ENCODE data around the gene WDR47.

WDR47 gene

DNA sequence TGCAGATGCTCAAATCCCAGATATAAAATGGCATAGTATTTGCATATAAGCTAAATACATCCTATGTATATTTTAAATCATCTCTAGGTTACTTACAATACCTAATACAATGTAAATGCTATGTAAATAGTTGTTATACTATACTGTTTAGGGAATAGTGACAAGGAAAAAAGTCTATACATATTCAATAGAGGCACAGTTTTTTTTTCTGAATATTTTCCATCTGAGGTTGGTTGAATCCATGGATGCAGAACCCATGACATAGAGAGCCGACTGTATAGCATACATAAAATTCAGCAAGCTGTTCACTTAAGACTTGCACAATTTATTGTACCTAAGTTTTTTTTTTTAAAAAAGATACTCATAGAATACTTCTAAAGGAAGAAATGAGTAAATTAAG is 27.4 kb upstream of the WDR47 start:
- Histone ChIP-seq H3K4ac (ENCODE audit: low read length) (no peak overlapping the region), H2BK12ac (ENCODE audit: low read length) (no peak overlapping the region), H3K9me3 (replicated peaks in 1 of 2; ENCODE audit: control insufficient read depth in 2 of 2, insufficient read depth in 1 of 2, low read depth in 1 of 2, low read length in 2 of 2) (no peaks in the 10 kb centered on the region), H3K4me3 (ENCODE audit: low read length in 2 of 2) (no peak overlapping the region), H3K4me2 (ENCODE audit: insufficient read depth, low read length, poor library complexity, severe bottlenecking) (no peak overlapping the region), H3K23ac (ENCODE audit: low read depth, low read length, poor library complexity) (no peak overlapping the region), H3K27ac (replicated peaks; ENCODE audit: low read length) (no peak overlapping the region), H3K36me3 (replicated peaks in 1 of 2; ENCODE audit: control insufficient read depth in 2 of 2, insufficient read depth in 2 of 2, low read length in 2 of 2) (peaks cover 2 to 39% of the 10 kb centered on the region in 2 donors), H2BK120ac (ENCODE audit: low read depth, low read length) (no peak overlapping the region), H4K8ac (ENCODE audit: low read depth, low read length) (no peak overlapping the region), H3K14ac (ENCODE audit: low read length) (no peak overlapping the region), H3K18ac (ENCODE audit: low read length) (no peak overlapping the region), H2BK5ac (ENCODE audit: low read length) (no peak overlapping the region), H3K79me1 (ENCODE audit: low read depth, low read length) (peaks cover 5% of the 10 kb centered on the region), H2AK5ac (ENCODE audit: low read depth, low read length) (no peak overlapping the region), H3K4me1 (ENCODE audit: control insufficient read depth in 2 of 2, insufficient read depth in 1 of 2, low read depth in 1 of 2, low read length in 2 of 2) (no peaks in the 10 kb centered on the region), H3K9ac (ENCODE audit: low read depth, low read length, poor library complexity) (no peak overlapping the region), H2BK15ac (ENCODE audit: low read length) (no peak overlapping the region), H4K91ac (ENCODE audit: low read depth, low read length, poor library complexity) (no peak overlapping the region), H3K27me3 (ENCODE audit: control insufficient read depth in 3 of 3, insufficient read depth in 3 of 3, low read depth in 1 of 3, low read length in 3 of 3) (no peaks in the 10 kb centered on the region), H2AFZ (ENCODE audit: low read length) (no peak overlapping the region)
- WGBS, 2 donors (ENCODE audit: extremely low coverage in 2 of 2, insufficient read length in 2 of 2, insufficient replicate concordance in 1 of 2): no CpG with 5 or more reads among the region's 1 CpG
- no peak for DNase-seq (ENCODE audit: low spot score)

- no peaks in the 10 kb centered on the region for H3K27me3 ChIP-seq (ENCODE audit: control insufficient read depth in 3 of 3, insufficient read depth in 3 of 3, low read depth in 1 of 3, low read length in 3 of 3)
- H3K23ac ChIP-seq (ENCODE audit: low read depth, low read length, poor library complexity): no peak overlapping the region
- peaks cover 2% of the 10 kb centered on the region for H3K79me1 ChIP-seq (ENCODE audit: low read depth, low read length)
- H3K36me3 ChIP-seq (replicated peaks in 1 of 2; ENCODE audit: control insufficient read depth in 2 of 2, insufficient read depth in 2 of 2, low read length in 2 of 2): peaks cover 2 to 47% of the 10 kb centered on the region in 2 donors
- H4K91ac ChIP-seq (ENCODE audit: low read depth, low read length, poor library complexity): no peak overlapping the region
- WGBS, 2 donors (ENCODE audit: extremely low coverage in 2 of 2, insufficient read length in 2 of 2, insufficient replicate concordance in 1 of 2): no CpG with 5 or more reads among the region's 8 CpGs
- H3K4ac ChIP-seq (ENCODE audit: low read length): no peak overlapping the region
- no peak overlapping the region for H3K4me2 ChIP-seq (ENCODE audit: insufficient read depth, low read length, poor library complexity, severe bottlenecking)
- no peak for DNase-seq (ENCODE audit: low spot score)
- H2BK12ac ChIP-seq (ENCODE audit: low read length): no peak overlapping the region
- H2BK120ac ChIP-seq (ENCODE audit: low read depth, low read length): no peak overlapping the region
- H3K4me3 ChIP-seq (ENCODE audit: low read length in 2 of 2): no peak overlapping the region
- no peak overlapping the region for H3K14ac ChIP-seq (ENCODE audit: low read length)
- no peak overlapping the region for H3K18ac ChIP-seq (ENCODE audit: low read length)
- no peak overlapping the region for H2AK5ac ChIP-seq (ENCODE audit: low read depth, low read length)
- H2BK15ac ChIP-seq (ENCODE audit: low read length): no peak overlapping the region
- H3K9me3 ChIP-seq (replicated peaks in 1 of 2; ENCODE audit: control insufficient read depth in 2 of 2, insufficient read depth in 1 of 2, low read depth in 1 of 2, low read length in 2 of 2): no peaks in the 10 kb centered on the region
- no peak overlapping the region for H3K27ac ChIP-seq (replicated peaks; ENCODE audit: low read length)
- no peak overlapping the region for H2AFZ ChIP-seq (ENCODE audit: low read length)
- no peaks in the 10 kb centered on the region for H3K4me1 ChIP-seq (ENCODE audit: control insufficient read depth in 2 of 2, insufficient read depth in 1 of 2, low read depth in 1 of 2, low read length in 2 of 2)
- H2BK5ac ChIP-seq (ENCODE audit: low read length): no peak overlapping the region
- no peak overlapping the region for H4K8ac ChIP-seq (ENCODE audit: low read depth, low read length)
- no peak overlapping the region for H3K9ac ChIP-seq (ENCODE audit: low read depth, low read length, poor library complexity)
These were observed 26.0 kb upstream of the WDR47 start for GRCh38 chr1:109067883-109068282.

- WGBS, 2 donors (ENCODE audit: extremely low coverage in 2 of 2, insufficient read length in 2 of 2, insufficient replicate concordance in 1 of 2): no CpG with 5 or more reads among the region's 3 CpGs
- Histone ChIP-seq H3K4me3 (ENCODE audit: low read length in 2 of 2) (no peak overlapping the region), H2BK12ac (ENCODE audit: low read length) (no peak overlapping the region), H3K18ac (ENCODE audit: low read length) (no peak overlapping the region), H2AK5ac (ENCODE audit: low read depth, low read length) (no peak overlapping the region), H3K4me1 (ENCODE audit: control insufficient read depth in 2 of 2, insufficient read depth in 1 of 2, low read depth in 1 of 2, low read length in 2 of 2) (no peaks in the 10 kb centered on the region), H2AFZ (ENCODE audit: low read length) (no peak overlapping the region), H2BK15ac (ENCODE audit: low read length) (no peak overlapping the region), H3K9ac (ENCODE audit: low read depth, low read length, poor library complexity) (no peak overlapping the region), H3K27ac (replicated peaks; ENCODE audit: low read length) (no peak overlapping the region), H3K14ac (ENCODE audit: low read length) (no peak overlapping the region), H3K9me3 (replicated peaks in 1 of 2; ENCODE audit: control insufficient read depth in 2 of 2, insufficient read depth in 1 of 2, low read depth in 1 of 2, low read length in 2 of 2) (no peaks in the 10 kb centered on the region), H2BK5ac (ENCODE audit: low read length) (no peak overlapping the region), H3K36me3 (replicated peaks in 1 of 2; ENCODE audit: control insufficient read depth in 2 of 2, insufficient read depth in 2 of 2, low read length in 2 of 2) (peaks cover 2 to 43% of the 10 kb centered on the region in 2 donors), H2BK120ac (ENCODE audit: low read depth, low read length) (no peak overlapping the region), H4K91ac (ENCODE audit: low read depth, low read length, poor library complexity) (no peak overlapping the region), H3K79me1 (ENCODE audit: low read depth, low read length) (peaks cover 2% of the 10 kb centered on the region), H3K4me2 (ENCODE audit: insufficient read depth, low read length, poor library complexity, severe bottlenecking) (no peak overlapping the region), H3K27me3 (ENCODE audit: control insufficient read depth in 3 of 3, insufficient read depth in 3 of 3, low read depth in 1 of 3, low read length in 3 of 3) (no peaks in the 10 kb centered on the region), H3K23ac (ENCODE audit: low read depth, low read length, poor library complexity) (no peak overlapping the region), H3K4ac (ENCODE audit: low read length) (no peak overlapping the region), H4K8ac (ENCODE audit: low read depth, low read length) (no peak overlapping the region)
- no peak for DNase-seq (ENCODE audit: low spot score)
These were observed 23.2 kb upstream of the WDR47 start for GRCh38 chr1:109065137-109065536.

GRCh38 chr1:109061183-109061582 is 19.3 kb upstream of the WDR47 start:
- Histone ChIP-seq H2BK15ac (ENCODE audit: low read length) (no peak overlapping the region), H2AK5ac (ENCODE audit: low read depth, low read length) (no peak overlapping the region), H3K4me1 (ENCODE audit: control insufficient read depth in 2 of 2, insufficient read depth in 1 of 2, low read depth in 1 of 2, low read length in 2 of 2) (no peaks in the 10 kb centered on the region), H2AFZ (ENCODE audit: low read length) (no peak overlapping the region), H3K27me3 (ENCODE audit: control insufficient read depth in 3 of 3, insufficient read depth in 3 of 3, low read depth in 1 of 3, low read length in 3 of 3) (no peaks in the 10 kb centered on the region), H3K79me1 (ENCODE audit: low read depth, low read length) (no peaks in the 10 kb centered on the region), H3K4me2 (ENCODE audit: insufficient read depth, low read length, poor library complexity, severe bottlenecking) (no peak overlapping the region), H2BK12ac (ENCODE audit: low read length) (no peak overlapping the region), H4K8ac (ENCODE audit: low read depth, low read length) (no peak overlapping the region), H4K91ac (ENCODE audit: low read depth, low read length, poor library complexity) (no peak overlapping the region), H3K9ac (ENCODE audit: low read depth, low read length, poor library complexity) (no peak overlapping the region), H3K18ac (ENCODE audit: low read length) (no peak overlapping the region), H3K9me3 (replicated peaks in 1 of 2; ENCODE audit: control insufficient read depth in 2 of 2, insufficient read depth in 1 of 2, low read depth in 1 of 2, low read length in 2 of 2) (no peaks in the 10 kb centered on the region), H3K27ac (replicated peaks; ENCODE audit: low read length) (no peak overlapping the region), H3K4me3 (ENCODE audit: low read length in 2 of 2) (no peak overlapping the region), H2BK5ac (ENCODE audit: low read length) (no peak overlapping the region), H3K14ac (ENCODE audit: low read length) (no peak overlapping the region), H3K4ac (ENCODE audit: low read length) (no peak overlapping the region), H2BK120ac (ENCODE audit: low read depth, low read length) (no peak overlapping the region), H3K23ac (ENCODE audit: low read depth, low read length, poor library complexity) (no peak overlapping the region), H3K36me3 (replicated peaks in 1 of 2; ENCODE audit: control insufficient read depth in 2 of 2, insufficient read depth in 2 of 2, low read length in 2 of 2) (peaks cover 0 to 31% of the 10 kb centered on the region in 2 donors)
- WGBS, 2 donors (ENCODE audit: extremely low coverage in 2 of 2, insufficient read length in 2 of 2, insufficient replicate concordance in 1 of 2): no CpG with 5 or more reads among the region's 4 CpGs
- no peak for DNase-seq (ENCODE audit: low spot score)

Measured in neuronal stem cell (in vitro differentiated cells).